ENCODE results near the gene DSE.

DSE gene

DNA sequence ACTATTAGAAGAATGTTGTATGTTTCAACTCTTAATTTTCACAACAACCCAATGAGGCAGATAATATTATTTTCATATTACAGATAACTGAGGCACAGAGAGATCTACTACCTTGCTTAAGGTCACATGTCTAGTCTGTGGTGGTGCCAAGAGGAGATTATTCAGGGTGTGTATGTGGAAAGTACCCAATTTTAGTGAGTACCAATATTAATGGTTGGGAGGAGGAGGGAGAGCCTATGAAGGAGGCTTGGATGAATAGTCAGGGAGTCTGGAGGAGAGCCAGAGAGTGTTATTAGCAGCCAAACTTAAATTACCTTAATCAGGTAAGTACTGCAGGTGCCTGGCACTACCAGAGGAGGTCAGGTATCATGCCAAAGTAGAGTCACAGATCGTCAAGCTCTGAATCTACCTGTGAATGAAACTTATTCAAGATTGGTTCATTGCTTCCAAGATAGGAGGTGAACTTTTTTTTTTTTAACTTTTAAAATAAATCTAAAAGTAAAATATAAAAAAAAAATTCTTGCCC is 79.5 kb downstream of the DSE start:
- no peak for DNase-seq

- no peak for DNase-seq
Measured at GRCh38 chr6:116450769-116451740, 80.3 kb downstream of the DSE start.

DNA sequence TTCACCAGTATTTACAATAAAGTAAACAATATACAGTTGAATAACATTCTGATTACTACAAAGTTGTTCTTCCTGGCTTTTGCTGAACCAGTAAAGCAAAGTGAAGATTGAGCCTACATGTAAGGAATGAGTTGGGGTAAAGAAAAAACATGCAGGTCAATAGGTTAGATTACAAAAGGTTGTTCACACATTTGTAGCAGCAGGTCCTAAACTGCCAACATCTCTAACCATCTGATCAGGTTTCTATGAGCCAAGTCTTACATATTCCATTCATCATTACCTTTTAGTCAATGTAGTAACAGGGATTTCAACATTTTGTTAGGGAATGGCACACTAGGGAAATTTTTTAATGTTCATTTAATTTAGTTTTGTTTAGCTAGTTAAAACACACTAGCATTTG is 81.2 kb downstream of the DSE start:
- no peak for DNase-seq

DNA sequence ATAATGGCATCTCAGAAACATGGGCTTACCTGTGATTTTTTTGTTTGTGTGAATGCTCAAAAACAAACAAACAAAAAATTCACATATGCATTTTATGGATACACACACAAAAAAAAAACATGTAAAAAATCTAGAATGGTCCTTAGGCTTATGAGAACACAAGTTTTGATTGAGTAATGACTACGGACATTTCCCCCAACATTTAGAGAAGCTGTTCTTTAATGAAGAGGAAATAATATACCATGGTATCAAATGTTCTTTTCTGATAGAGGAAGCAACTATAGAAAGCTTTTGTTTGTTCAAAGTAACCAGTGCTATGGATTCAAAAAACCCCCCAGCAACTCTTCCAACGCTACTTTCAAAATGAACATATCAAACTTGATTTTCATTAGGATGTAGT is 81.8 kb downstream of the DSE start:
- DNase-seq: no peak

DNA sequence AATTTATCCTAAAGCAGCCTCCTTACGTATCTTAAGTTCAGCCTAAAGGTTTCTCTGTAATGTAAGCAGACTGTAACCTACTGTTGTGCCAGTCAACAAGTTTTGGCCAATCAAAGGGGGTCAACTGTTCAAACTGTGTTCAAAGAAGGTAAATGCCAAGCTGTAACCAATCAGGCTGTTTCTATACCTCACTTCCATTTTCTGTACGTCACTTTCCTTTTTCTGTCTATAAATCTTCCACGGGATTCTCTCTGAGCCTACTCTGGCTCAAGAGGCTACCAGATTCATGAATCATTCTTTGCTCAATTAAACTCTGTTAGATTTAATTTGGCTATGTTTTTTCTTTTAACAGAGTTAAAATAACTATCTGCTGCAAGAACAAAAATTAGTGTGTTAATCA is 85.4 kb downstream of the DSE start:
- no peak for DNase-seq

DNA sequence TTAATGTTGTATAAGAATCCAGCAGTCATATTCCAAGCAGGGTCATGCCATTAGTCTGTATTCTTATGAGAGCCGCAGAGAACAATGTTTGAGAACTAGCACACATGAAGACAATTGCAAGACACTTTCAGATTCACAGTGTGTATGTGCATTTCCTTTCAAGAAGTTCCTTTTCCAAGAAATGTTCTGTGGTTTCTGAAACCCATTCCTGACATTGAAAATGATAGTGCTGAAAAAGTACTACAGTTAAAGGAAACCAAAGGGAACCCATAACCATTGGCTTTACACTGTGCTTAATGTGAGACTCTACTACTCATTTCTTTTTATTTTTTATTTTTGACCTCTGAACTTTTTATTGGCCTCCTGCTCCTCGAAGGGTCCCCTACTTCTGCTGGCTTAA is 86.2 kb downstream of the DSE start:
- DNase-seq: no peak

- DNase-seq: no peak
Measured at GRCh38 chr6:116458264-116458663, 87.5 kb downstream of the DSE start.

- DNase-seq: no peak
Measured at GRCh38 chr6:116459927-116460326, 89.2 kb downstream of the DSE start.

DNA sequence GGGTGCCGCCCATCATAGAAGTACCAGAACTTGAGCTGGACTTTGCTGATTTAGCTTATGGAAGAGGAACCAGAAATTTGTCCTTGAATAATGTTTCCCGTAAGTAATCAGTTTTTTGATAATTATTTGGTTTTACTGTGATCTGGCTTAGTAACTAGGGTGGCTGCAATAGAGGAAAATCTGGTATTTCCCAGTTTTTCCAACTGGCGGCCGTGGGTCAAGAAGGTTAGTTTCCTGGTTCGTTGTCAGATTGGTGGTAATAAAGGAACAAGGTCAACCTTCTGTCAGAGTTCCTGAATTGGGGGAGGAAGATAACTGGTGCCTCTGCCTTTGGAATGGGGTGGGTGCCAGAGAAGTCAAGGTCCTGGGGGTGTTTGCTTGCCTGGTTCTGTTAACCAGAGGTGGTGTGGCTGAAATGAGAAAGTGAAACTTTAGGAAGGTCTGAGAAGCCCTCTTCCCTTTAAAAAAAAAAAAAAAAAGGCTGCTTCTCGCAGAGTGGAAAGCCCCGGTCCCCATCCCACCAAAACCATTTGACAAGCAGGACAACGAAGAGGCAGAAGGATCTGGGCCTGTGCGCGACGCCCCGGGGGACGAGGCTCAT is 90.7 kb downstream of the DSE start, which contains the start of gene CALHM6:
Gene CALHM6, plus strand, starts transcription at position 45 of the 601 bp plus-strand sequence. Its CDS starts 555 bp downstream, at position 600.
- DNase-seq: no peak

DNA sequence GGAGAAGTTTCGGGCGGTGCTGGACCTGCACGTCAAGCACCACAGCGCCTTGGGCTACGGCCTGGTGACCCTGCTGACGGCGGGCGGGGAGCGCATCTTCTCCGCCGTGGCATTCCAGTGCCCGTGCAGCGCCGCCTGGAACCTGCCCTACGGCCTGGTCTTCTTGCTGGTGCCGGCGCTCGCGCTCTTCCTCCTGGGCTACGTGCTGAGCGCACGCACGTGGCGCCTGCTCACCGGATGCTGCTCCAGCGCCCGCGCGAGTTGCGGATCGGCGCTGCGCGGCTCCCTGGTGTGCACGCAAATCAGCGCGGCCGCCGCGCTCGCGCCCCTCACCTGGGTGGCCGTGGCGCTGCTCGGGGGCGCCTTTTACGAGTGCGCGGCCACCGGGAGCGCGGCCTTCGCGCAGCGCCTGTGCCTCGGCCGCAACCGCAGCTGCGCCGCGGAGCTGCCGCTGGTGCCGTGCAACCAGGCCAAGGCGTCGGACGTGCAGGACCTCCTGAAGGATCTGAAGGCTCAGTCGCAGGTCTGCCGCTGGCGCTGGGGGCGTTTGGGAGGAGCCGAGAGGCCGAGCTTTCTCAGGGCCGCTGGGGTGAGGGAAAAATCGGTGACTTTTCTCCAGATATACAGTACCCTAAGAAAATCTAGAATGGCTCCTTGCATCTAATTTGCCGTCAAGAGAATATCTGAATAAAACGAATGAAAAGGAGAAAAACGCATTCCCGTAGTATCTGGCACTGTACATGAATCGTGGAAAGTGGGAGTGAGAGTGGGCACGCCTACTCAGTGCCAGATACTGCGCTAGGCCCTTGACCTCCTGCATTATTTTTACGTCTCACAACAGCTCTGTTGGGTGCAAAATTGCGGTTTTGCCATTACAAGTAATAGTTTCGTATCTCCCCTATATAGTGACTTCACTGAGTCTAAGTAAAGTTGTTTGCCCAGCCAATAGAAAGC is 91.5 kb downstream of the DSE start:
- peak in 1 of 2 experiments; percentile 10 for DNase-seq

DNA sequence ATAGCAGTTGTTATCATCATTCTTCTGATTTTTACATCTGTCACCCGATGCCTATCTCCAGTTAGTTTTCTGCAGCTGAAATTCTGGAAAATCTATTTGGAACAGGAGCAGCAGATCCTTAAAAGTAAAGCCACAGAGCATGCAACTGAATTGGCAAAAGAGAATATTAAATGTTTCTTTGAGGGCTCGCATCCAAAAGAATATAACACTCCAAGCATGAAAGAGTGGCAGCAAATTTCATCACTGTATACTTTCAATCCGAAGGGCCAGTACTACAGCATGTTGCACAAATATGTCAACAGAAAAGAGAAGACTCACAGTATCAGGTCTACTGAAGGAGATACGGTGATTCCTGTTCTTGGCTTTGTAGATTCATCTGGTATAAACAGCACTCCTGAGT is 92.6 kb downstream of the DSE start:
- no peak for DNase-seq

DNA sequence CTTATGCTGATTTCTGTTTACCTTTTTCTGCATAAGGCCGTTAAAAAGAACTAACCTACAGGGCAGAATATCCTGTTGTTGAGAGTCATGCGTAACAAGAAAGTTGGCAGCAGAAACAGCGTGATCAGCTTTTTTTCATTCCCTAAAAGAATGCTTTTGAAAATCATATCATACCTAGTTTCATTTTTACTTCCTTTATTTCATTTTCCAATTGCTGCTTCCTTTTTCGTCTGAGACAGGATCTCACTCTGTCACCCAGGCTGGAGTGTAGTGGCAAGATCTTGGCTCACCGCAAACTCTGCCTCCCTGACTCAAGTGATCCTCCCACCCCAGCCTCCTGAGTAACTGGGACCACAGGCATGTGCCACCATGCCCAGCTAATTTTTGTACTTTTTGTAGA is 94.5 kb downstream of the DSE start:
- DNase-seq: no peak

GRCh38 chr6:116467096-116467495 is 96.3 kb downstream of the DSE start:
- DNase-seq: no peak

- no peak for DNase-seq
Measured at GRCh38 chr6:116467514-116467913, 96.8 kb downstream of the DSE start.

DNA sequence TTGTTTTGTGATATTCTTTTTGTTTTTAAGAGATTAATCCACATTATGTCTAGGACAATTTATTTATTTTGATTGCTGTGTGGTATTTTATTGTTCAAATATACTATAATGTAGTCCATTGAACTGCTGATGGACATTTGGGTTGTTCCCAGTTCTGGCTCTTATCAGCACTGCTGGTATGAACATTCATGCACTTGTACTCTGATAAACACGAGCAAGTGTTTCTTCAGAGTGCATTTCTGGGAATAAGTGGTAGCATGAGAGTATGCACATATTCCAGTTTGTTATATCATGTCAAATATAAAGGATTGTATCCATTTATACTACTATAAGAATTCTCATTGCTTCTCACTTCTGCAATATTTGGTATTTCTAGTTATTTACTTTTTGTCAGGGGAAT is 97.5 kb downstream of the DSE start:
- DNase-seq: no peak

DNA sequence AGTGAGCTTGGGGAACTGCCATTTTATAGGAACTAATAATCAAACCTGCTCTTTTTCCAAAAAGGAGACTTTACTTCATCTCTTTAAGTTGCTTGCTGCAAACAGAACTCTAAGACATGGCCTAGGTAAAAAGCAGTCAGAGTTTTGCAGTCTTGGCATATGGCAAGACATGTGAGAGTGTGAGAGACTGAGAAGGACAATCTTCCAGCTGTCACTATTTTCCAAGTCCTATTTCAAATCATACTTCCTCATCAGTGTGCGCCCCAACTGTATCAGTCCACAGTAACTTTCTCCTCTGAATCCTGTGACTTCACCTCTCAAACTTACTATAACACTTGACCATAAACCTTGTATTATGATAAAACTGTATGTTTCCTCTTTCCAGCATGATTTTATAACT is 100.8 kb downstream of the DSE start:
- no peak for DNase-seq

DNA sequence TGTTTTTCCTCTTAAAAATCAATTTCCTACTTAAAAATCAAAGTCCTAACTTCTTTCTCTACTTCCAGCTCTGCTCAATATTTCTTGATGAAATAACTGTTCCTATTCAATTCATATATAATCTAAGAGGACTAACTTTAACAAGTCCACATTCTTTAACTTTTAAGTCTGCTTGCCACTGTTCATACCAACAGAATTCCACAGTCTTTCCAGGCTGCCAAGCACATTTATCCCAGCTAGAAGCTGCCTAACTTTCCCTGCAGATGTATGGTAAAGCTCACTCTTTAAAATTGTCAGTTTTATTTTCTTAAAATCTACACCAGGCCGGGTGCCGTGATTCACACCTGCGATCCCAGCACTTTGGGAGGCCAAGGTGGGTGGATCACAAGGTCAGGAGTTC is 102.0 kb downstream of the DSE start:
- no peak for DNase-seq

DNA sequence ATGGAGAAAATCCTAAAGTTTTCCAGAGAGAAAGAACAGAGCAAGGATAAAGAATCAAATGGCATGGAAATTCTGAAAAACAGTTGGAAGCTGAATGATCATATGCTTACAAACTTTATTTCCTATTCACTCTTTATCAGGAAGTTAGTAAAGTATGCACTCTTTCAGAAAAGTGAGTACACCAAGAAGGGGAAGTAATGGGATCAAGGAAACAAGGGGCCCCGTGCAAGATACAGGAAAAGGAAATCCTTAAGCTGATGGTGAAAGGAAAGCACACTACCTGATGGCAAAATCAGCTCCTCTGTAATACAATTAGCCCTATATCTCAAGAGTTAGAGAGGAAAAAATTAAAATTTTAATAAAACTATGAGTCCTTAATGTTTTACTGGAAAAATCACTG is 104.4 kb downstream of the DSE start:
- DNase-seq: no peak

DNA sequence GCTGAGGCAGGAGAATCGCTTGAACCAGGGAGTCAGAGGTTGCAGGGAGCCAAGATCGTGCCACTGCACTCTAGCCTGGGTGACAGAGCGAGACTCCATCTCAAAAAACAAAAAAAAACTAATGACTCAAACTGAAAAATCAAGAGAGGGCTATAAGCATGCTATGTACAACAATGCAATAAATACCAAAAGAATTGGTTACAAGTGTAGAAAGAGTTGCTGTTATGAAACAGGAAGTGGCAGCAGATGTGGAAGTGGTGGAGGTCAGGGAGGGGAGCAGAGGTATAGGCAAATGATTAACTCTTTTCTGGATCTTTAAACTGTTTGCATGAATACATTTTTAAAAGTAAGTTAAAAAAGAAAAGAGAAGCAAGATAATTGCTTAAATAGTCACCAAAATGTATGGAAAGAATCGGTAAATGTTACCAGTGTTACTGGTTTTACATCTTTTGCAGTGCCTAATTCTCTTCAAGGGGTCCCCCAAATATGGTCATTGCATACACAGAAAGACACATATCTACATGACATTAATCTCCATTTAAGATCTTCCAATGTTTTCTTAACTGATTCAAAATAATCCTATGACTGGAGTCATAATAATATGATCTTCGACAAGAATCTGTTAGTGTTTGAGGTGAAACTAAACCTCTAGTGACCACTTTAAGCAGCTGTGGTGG is 105.4 kb downstream of the DSE start:
- no peak for DNase-seq

DNA sequence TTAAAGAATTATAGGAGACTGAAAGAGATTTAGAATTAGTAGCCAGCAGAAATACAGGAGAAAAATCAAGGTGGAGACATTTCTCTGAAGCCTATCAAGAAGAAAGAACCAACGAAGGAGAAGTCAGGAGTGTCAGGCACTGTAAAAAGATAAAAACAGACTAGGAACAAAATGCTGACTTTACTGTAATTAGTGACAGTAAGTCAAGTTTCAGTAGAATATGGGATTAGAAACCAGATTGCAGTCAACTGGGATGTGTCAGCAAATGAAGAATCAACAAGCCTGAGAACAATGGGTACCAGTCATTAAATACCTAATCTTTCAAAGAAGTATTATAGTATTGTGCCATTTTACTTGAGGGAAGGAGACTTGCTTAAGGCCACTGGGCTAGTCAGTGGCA is 112.0 kb downstream of the DSE start:
- DNase-seq: no peak

DNA sequence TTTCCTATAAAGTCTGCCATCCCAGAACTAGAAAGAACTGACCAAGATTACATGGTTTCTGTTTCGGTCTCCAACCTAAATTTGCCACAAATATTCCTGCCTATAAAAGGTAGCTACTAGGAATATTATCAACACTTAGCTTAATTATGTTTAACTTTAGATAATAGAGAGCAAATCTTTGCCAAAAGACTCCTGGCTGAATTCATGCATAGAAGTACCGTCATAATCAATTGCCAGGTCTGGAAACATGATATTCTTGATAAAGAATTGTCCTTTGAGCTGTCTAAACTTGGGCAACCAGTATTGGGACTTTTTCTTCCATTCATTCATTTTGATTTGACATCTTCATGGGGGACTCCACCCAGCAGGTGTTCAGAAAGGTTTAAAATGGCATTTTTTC is 112.9 kb downstream of the DSE start:
- no peak for DNase-seq

DNA sequence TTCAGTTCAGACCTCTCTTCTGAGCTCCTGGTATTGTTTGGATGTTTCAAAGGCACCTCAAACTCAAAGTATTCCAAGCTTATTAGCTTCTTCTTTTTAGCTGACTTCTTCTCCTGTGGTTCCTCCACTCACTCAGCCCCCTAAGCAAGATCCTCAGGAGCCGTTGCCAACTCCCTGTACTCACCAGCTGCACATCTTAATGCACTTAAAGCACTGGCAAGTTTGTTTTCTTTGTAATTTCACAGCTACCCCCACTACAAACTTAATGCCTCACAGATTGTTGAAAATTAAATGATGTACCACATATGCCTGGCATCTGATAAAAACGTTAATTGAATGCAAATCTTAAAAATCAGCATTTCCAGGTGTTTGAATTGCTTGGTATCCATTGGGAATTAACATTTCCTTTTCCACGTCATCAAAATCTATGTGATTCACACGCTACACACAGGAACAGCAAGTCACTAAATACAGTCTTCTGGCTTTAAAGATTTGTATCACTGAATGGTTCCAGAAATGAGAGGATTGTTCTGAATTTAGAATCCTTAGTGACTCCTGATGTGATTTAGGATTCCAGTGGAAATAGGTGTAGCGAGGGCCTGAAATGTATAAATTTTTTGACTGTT is 114.9 kb downstream of the DSE start:
- no peak for DNase-seq
